Testis (tissue), 3 donors: ENCODE results near the gene PLEKHS1. TPM values are rescaled to one million over a fixed set of nuclear protein-coding genes. Genes with fewer than 3 reads are reported as not detected.

Experiments used
- DNase-seq: peaks from one replicate; pipeline ENCODE4 v3.0.0-alpha.2; 2019
- H3K27ac ChIP-seq, 2 donors: fragments of 200-600 bp; sonication (generic); one replicate each; pipeline ENCODE4 v1.5.1; 2019
- H3K27me3 ChIP-seq: fragments of 200-600 bp; sonication (generic); one replicate; pipeline ENCODE4 v1.5.1; 2019
- H3K36me3 ChIP-seq: fragments of 200-600 bp; sonication (generic); one replicate; pipeline ENCODE4 v1.5.1; 2017; ENCODE audit warnings: low read depth; ENCODE audit errors: missing control alignments
- H3K4me1 ChIP-seq: fragments of 200-600 bp; sonication (generic); one replicate; pipeline ENCODE4 v1.5.1; 2019
- H3K4me3 ChIP-seq, 2 donors: fragments of 200-600 bp; sonication (generic); one replicate each; pipeline ENCODE4 v1.5.1; 2017 to 2019
- H3K9me3 ChIP-seq: fragments of 200-600 bp; sonication (generic); one replicate; pipeline ENCODE4 v1.5.1; 2017
- POLR2A ChIP-seq: fragments of 450-650 bp; IDR thresholded peaks from one replicate; pipeline ENCODE4 v1.6.1; 2017; ENCODE audit warnings: antibody characterized with exemption, mild to moderate bottlenecking, moderate library complexity
- WGBS, 2 donors: methylation state at CpG; one replicate each; pipeline ENCODE4 v1.1.5; 2018; 5-methylcytosine and 5-hydroxymethylcytosine counted together
- intact Hi-C: fragments of 100-400 bp; cut with DNase I; formaldehyde crosslinking; loops from one replicate; pipeline ENCODE4 v1.15.1; 2023; ENCODE audit warnings: low total_unique reads
- polyA plus RNA-seq: library from polyadenylated mRNA; stranded (reverse); fragments of 350-450 nt; fragmentation: Illumina TruSeq; extraction: RNeasy Lipid Tissue Mini Kit (QIAGEN cat#74804); gene quantifications from one replicate; pipeline ENCODE4 v1.2.3, GENCODE V29; 2014; ENCODE audit warnings: low read depth, low replicate concordance; ENCODE audit not compliant: insufficient read depth
- total RNA-seq, 2 donors: library from RNA; depleted of rRNA; stranded (reverse); fragments of >200 nt; gene quantifications; one replicate each; pipeline ENCODE4 v1.2.3, GENCODE V29; 2016
- TF ChIP-seq, protein P1 (sequence below), 3 experiments: fragments of 450-650 bp in 2 of 3; fragments of 200-600 bp in 1 of 3; sonication (generic) in 1 of 3; IDR thresholded peaks; one replicate each; pipeline ENCODE4 v1.5.1; 2016 to 2019; ENCODE audit warnings: antibody characterized with exemption in 3 of 3, mild to moderate bottlenecking in 2 of 3, moderate library complexity in 1 of 3

The PLEKHS1 gene
- total and polyA plus RNA-seq, 3 donors from 2014 or later = 0.31 to 2.2 (median 1.1) TPM

DNA sequence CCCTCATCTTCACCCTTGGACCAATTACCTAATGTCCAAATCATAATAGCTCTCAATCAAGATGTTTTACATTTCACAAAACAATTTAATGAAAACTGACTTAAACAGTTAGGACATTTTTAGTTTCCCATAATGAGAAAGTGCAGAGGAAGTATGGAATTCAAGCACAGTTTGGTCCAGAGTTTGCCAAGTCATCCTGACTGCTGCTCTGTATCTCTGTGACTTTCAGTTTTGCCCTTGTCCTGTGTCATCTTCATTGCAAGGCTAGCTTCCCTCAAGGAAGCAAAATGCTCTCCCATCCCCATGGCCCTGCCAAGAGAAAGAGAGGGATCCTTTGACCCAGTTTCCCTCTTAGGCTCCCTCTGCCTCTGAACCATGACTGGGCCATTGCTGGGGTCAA, 7.9 kb upstream of the PLEKHS1 start:
- H3K27me3 ChIP-seq = no peaks in the 10 kb centered on the region
- no peak overlapping the region for H3K4me3 ChIP-seq
- intact Hi-C loops = no loop called here
- H3K27ac ChIP-seq = no peak overlapping the region
- no peaks in the 10 kb centered on the region for H3K9me3 ChIP-seq
- TF ChIP-seq POLR2A = no peak
- TF ChIP-seq, protein P1, sequence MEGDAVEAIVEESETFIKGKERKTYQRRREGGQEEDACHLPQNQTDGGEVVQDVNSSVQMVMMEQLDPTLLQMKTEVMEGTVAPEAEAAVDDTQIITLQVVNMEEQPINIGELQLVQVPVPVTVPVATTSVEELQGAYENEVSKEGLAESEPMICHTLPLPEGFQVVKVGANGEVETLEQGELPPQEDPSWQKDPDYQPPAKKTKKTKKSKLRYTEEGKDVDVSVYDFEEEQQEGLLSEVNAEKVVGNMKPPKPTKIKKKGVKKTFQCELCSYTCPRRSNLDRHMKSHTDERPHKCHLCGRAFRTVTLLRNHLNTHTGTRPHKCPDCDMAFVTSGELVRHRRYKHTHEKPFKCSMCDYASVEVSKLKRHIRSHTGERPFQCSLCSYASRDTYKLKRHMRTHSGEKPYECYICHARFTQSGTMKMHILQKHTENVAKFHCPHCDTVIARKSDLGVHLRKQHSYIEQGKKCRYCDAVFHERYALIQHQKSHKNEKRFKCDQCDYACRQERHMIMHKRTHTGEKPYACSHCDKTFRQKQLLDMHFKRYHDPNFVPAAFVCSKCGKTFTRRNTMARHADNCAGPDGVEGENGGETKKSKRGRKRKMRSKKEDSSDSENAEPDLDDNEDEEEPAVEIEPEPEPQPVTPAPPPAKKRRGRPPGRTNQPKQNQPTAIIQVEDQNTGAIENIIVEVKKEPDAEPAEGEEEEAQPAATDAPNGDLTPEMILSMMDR (IDR thresholded peaks at IDR 0.05) = no peak
- no peak for DNase-seq
- H3K4me1 ChIP-seq = no peaks in the 10 kb centered on the region
- H3K36me3 ChIP-seq = no peaks in the 10 kb centered on the region

DNA sequence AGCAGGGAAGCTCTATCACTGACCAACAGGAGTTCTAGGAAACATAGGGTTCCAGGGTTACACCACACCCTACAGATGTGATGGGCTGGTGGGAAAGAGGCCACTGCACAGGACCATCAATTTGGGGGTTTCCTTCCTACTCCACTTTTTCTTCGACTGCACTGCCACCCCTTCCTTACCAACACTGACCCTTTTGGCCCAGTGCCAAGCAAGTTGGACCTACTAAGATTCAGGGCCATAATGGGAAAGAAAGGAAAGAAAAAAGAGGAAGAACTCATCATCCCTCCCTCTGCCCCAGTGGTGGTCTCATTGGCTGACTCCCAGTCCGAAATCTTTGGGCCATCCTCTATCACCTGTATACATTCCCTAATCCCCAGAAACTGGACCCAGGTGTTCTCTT, 6.1 kb upstream of the PLEKHS1 start:
- no peaks in the 10 kb centered on the region for H3K27me3 ChIP-seq
- H3K9me3 ChIP-seq = no peaks in the 10 kb centered on the region
- intact Hi-C loops = no loop called here
- no peak overlapping the region for H3K4me3 ChIP-seq
- H3K4me1 ChIP-seq = no peaks in the 10 kb centered on the region
- no peaks in the 10 kb centered on the region for H3K36me3 ChIP-seq
- DNase-seq = no peak
- H3K27ac ChIP-seq = no peak overlapping the region
- no peak for TF ChIP-seq POLR2A
- TF ChIP-seq, protein P1 (IDR thresholded peaks at IDR 0.05) = no peak
- WGBS, 2 donors = 77 to 96% methylated on average over 2 of the region's 2 CpGs

DNA sequence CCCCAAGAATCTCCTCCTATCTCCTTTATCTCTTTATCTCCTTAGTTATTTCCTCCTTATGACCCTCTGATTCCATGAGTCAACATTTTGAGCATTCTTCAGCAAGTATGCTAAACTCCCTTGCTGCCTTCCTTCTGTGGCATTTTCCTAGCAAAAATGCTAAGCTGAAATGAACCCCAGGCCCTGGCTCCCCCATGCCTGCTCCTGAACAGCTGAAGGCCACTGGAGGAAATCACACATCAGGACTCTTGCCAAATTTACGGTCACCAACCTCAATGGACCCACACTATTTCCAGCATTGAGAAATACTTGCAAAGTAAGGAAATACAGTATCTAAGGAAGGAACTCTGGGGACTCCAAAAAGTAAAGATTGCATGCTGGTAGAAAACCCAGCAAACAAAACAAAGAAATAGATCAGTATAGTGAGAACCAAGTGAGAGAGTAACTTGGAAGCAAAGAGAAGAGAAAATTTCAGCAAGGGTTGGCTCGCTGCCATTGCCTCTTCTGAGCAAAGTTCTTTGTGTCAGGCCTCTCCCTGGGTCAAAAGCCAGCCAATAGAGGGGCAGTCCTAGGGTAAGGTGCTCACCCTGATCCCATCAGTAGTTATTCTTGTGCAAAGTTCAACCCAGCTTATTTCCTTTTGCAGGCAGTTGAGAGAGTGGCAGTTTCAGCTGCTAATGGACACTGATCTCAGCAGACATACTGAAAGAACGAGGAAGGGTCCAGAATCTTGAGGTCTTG, 5.1 kb upstream of the PLEKHS1 start:
- WGBS, 2 donors = 81% methylated on average over 3 of the region's 3 CpGs
- intact Hi-C loops = no loop called here
- no peak for DNase-seq
- no peak overlapping the region for H3K27ac ChIP-seq
- no peaks in the 10 kb centered on the region for H3K27me3 ChIP-seq
- no peak overlapping the region for H3K4me3 ChIP-seq
- H3K9me3 ChIP-seq = no peaks in the 10 kb centered on the region
- no peaks in the 10 kb centered on the region for H3K36me3 ChIP-seq
- TF ChIP-seq, protein P1 (IDR thresholded peaks at IDR 0.05) = no peak
- no peak for TF ChIP-seq POLR2A
- H3K4me1 ChIP-seq = no peaks in the 10 kb centered on the region

DNA sequence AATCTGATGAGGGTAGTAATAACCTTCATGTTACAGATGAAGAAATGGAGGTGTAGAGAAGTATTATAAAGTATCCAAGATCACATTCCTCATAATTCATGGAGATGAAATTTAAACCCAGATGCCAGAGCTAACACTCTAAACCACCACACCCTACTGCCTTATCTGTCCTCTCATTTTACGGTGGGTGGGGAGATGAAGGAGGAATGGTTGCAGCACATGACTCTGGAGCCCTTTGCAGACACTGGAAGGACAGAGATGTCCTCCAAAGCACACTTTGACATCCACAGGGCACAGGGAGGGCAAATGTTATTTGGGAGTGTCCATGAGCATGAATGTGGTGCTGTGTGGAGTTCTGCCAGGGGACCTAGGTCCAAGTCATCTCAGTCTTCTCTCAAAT, 1.1 kb downstream of the PLEKHS1 start:
- Histone ChIP-seq H3K4me1 (no peaks in the 10 kb centered on the region), H3K27ac (no peak overlapping the region), H3K9me3 (no peaks in the 10 kb centered on the region), H3K36me3 (no peaks in the 10 kb centered on the region), H3K4me3 (no peak overlapping the region), H3K27me3 (no peaks in the 10 kb centered on the region)
- WGBS, 2 donors = 43 to 89% methylated on average over 1 of the region's 1 CpG
- no peak for DNase-seq
- intact Hi-C loops = no loop called here
- no peak for TF ChIP-seq POLR2A
- TF ChIP-seq, protein P1 (IDR thresholded peaks at IDR 0.05) = no peak
